Fibroblast of lung (primary cell): Measurements from ENCODE around the gene PCK2. TPM values are rescaled to one million over a fixed set of nuclear protein-coding genes. Genes with fewer than 3 reads are reported as not detected.

Experiments
- DNase-seq, 2 donors: peaks; one replicate each; pipeline versions ENCODE4 v3.0.0 to v3.0.0-alpha.2; 2010; ENCODE audit warnings: low read depth in 2 of 2
- H2AFZ ChIP-seq: 2 replicates; pipeline ENCODE4 v1.5.1; 2012; ENCODE audit warnings: low read length, control low read depth, inconsistent platforms
- H3K27ac ChIP-seq: 2 replicates; pipeline ENCODE4 v1.5.1; 2011; ENCODE audit warnings: low read length, control low read depth; ENCODE audit not compliant: insufficient read depth
- H3K27me3 ChIP-seq: 2 replicates; pipeline ENCODE4 v1.5.1; 2011; ENCODE audit warnings: mild to moderate bottlenecking, low read length; ENCODE audit not compliant: control insufficient read depth, insufficient read depth
- H3K36me3 ChIP-seq: 2 replicates; pipeline ENCODE4 v1.5.1; 2011; ENCODE audit warnings: low read length; ENCODE audit not compliant: control insufficient read depth, insufficient read depth
- H3K4me1 ChIP-seq: 2 replicates; pipeline ENCODE4 v1.5.1; 2011; ENCODE audit warnings: low read length; ENCODE audit not compliant: control insufficient read depth, insufficient read depth; ENCODE audit errors: extremely low read depth
- H3K4me2 ChIP-seq: 2 replicates; pipeline ENCODE4 v1.5.1; 2011; ENCODE audit warnings: low read length, control low read depth; ENCODE audit not compliant: insufficient read depth; ENCODE audit errors: extremely low read depth
- H3K4me3 ChIP-seq, 4 experiments: fragments of 200-600 bp in 1 of 4; sonication (generic) in 1 of 4; replicated peaks in 1 of 4; 2 replicates each; pipeline ENCODE4 v1.5.1; 2011 to 2016; ENCODE audit warnings: low read length in 4 of 4, low read depth in 3 of 4, mild to moderate bottlenecking in 3 of 4, control low read depth in 2 of 4, inconsistent platforms in 1 of 4, mixed read lengths in 1 of 4; ENCODE audit not compliant: insufficient read depth in 1 of 4; ENCODE audit errors: control extremely low read depth in 1 of 4
- H3K79me2 ChIP-seq: 2 replicates; pipeline ENCODE4 v1.5.1; 2012; ENCODE audit warnings: mild to moderate bottlenecking, low read length, inconsistent platforms; ENCODE audit not compliant: control insufficient read depth, insufficient read depth
- H3K9ac ChIP-seq: 2 replicates; pipeline ENCODE4 v1.5.1; 2011; ENCODE audit warnings: mild to moderate bottlenecking, low read length, control low read depth; ENCODE audit not compliant: insufficient read depth
- H3K9me3 ChIP-seq: 2 replicates; pipeline ENCODE4 v1.5.1; 2012; ENCODE audit warnings: low read depth, low read length; ENCODE audit not compliant: control insufficient read depth, insufficient read depth
- H4K20me1 ChIP-seq: 2 replicates; pipeline ENCODE4 v1.5.1; 2011; ENCODE audit warnings: low read length; ENCODE audit not compliant: control insufficient read depth, insufficient read depth; ENCODE audit errors: extremely low read depth
- CTCF ChIP-seq, 2 donors: IDR thresholded peaks in 1 of 2; conservative IDR thresholded peaks in 1 of 2; 1 replicate in 1 of 2; 2 replicates in 1 of 2; pipeline ENCODE4 v1.5.1; 2011 to 2012; ENCODE audit warnings: low read length in 2 of 2, control low read depth in 1 of 2, inconsistent platforms in 1 of 2, low read depth in 1 of 2, mild to moderate bottlenecking in 1 of 2
- EZH2 ChIP-seq: IDR thresholded peaks from 2 replicates; pipeline ENCODE4 v1.5.1; 2012; ENCODE audit warnings: low read length, control low read depth, mild to moderate bottlenecking; ENCODE audit errors: missing control alignments
- polyA plus RNA-seq, 2 donors: library from polyadenylated mRNA; depleted of rRNA in 1 of 2; stranded (reverse) in 1 of 2; unstranded in 1 of 2; fragments of >200 nt; gene quantifications; 2 replicates each; pipeline ENCODE4 v1.2.1, GENCODE V29; 2011 to 2012; ENCODE audit warnings: missing spikeins in 1 of 2
- total RNA-seq: library from RNA; depleted of rRNA; stranded (reverse); fragments of >200 nt; gene quantifications from 2 replicates; pipeline ENCODE4 v1.2.1, GENCODE V29; 2014

The PCK2 gene
- total and polyA plus RNA-seq, 2 donors (not counting 1 experiment from before 2014, with no cell fraction given): 15.9 to 71.3 TPM

GRCh38 chr14:24064091-24064795 lies 29.9 kb upstream of the PCK2 start:
- DNase-seq: no peak
- no peaks in the 10 kb centered on the region for H3K9me3 ChIP-seq
- H3K27ac ChIP-seq: no peak overlapping the region
- H3K36me3 ChIP-seq: no peaks in the 10 kb centered on the region
- no peaks in the 10 kb centered on the region for H4K20me1 ChIP-seq
- no peak overlapping the region for H2AFZ ChIP-seq
- TF ChIP-seq EZH2 (no peak), CTCF (conservative IDR thresholded peaks at IDR 0.05 in 1 of 2, IDR thresholded peaks at IDR 0.05 in 1 of 2; ENCODE audit: low read depth in 1 of 2, low read length in 2 of 2) (no peak)
- peaks cover 4% of the 10 kb centered on the region for H3K27me3 ChIP-seq
- H3K9ac ChIP-seq: no peak overlapping the region
- no peak overlapping the region for H3K4me3 ChIP-seq
- no peaks in the 10 kb centered on the region for H3K4me1 ChIP-seq
- no peak overlapping the region for H3K4me2 ChIP-seq
- H3K79me2 ChIP-seq: no peaks in the 10 kb centered on the region

- no peak overlapping the region for H3K9ac ChIP-seq
- DNase-seq: no peak
- peaks cover 4% of the 10 kb centered on the region for H3K27me3 ChIP-seq
- no peak overlapping the region for H3K4me3 ChIP-seq
- no peak overlapping the region for H3K4me2 ChIP-seq
- no peaks in the 10 kb centered on the region for H3K79me2 ChIP-seq
- no peaks in the 10 kb centered on the region for H3K36me3 ChIP-seq
- no peak overlapping the region for H2AFZ ChIP-seq
- no peak overlapping the region for H3K27ac ChIP-seq
- H3K4me1 ChIP-seq: no peaks in the 10 kb centered on the region
- H4K20me1 ChIP-seq: no peaks in the 10 kb centered on the region
- H3K9me3 ChIP-seq: no peaks in the 10 kb centered on the region
- TF ChIP-seq EZH2 (no peak), CTCF (conservative IDR thresholded peaks at IDR 0.05 in 1 of 2, IDR thresholded peaks at IDR 0.05 in 1 of 2; ENCODE audit: low read depth in 1 of 2, low read length in 2 of 2) (no peak)
These were observed 29.3 kb upstream of the PCK2 start for GRCh38 chr14:24064856-24065255.

- no peak for TF ChIP-seq EZH2
- TF ChIP-seq CTCF (conservative IDR thresholded peaks at IDR 0.05 in 1 of 2, IDR thresholded peaks at IDR 0.05 in 1 of 2; ENCODE audit: low read depth in 1 of 2, low read length in 2 of 2): no peak
- Histone ChIP-seq H3K27ac (no peak overlapping the region), H3K27me3 (peaks cover 4% of the 10 kb centered on the region), H3K4me2 (no peak overlapping the region), H3K79me2 (no peaks in the 10 kb centered on the region), H3K9me3 (no peaks in the 10 kb centered on the region), H2AFZ (no peak overlapping the region), H3K4me3 (no peak overlapping the region), H3K36me3 (no peaks in the 10 kb centered on the region), H3K4me1 (no peaks in the 10 kb centered on the region), H4K20me1 (no peaks in the 10 kb centered on the region), H3K9ac (no peak overlapping the region)
- DNase-seq: no peak
These were observed 28.7 kb upstream of the PCK2 start for GRCh38 chr14:24065408-24065807.
